ENCODE results near the gene COL13A1. TPM values are rescaled to one million over a fixed set of nuclear protein-coding genes. Genes with fewer than 3 reads are reported as not detected.

COL13A1 gene
- polyA plus RNA-seq, 1 donor, result 9.6 TPM

DNA sequence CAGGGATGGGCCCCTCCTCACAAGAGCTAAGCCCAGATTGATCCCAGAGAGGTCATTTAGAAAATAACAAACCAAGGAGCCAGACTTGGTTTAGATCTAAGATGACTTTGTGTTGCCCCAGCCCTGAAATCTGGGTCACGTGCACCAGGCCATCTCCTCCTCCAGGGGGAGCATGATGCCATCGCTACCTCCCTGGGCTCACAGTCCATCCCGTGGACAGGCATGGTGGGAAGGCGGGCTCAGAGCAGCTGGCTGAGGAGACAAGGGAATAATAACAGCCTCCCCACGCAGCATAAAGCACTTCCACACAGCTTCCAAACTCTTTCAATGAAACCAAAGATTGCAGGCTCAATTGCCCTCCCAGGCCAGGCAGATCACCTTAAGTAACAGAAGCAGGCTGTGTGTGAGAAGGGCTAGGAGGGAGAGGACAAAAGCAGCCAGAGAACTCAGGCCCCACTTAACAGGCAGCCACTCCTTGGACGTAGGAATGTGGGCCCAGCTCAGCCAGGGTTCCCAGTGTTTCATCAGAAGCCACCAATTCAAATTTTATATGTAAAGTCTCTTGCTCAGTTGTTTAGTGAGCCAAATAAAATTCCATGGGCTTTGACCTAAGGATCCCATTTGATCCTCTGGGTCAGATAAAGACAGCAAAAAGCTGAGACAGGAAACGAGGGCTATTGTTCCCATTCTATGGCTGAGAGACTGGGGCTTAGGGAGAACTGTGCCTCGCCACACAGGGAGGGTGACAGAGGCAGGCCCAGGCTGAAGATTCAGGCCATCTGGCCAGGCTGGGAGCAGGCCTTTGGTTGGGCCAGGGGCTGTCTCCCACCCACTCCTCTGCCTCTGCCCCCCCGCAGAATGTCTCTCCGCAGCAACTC, 100.2 kb downstream of the COL13A1 start:
- Histone ChIP-seq H3K9me3 (ENCODE audit: control insufficient read depth, low read depth, low read length) (no peaks in the 10 kb centered on the region), H3K4me1 (ENCODE audit: control insufficient read depth, insufficient read depth, low read length) (peaks cover 59% of the 10 kb centered on the region), H3K27ac (ENCODE audit: low read length) (peak overlapping the region; percentile 75), H3K27me3 (ENCODE audit: control insufficient read depth, insufficient read depth, low read length) (no peaks in the 10 kb centered on the region), H3K4me3 (ENCODE audit: low read length) (no peak overlapping the region), H3K36me3 (ENCODE audit: control insufficient read depth, insufficient read depth, low read length) (no peaks in the 10 kb centered on the region)
- peak; percentile 83 to 90 for DNase-seq
- no CpG with 5 or more reads among the region's 10 CpGs for WGBS (ENCODE audit: insufficient coverage, low lambda C conversion rate)

GRCh38 chr10:69902835-69903535, 101.3 kb downstream of the COL13A1 start:
- Histone ChIP-seq H3K27me3 (ENCODE audit: control insufficient read depth, insufficient read depth, low read length) (no peaks in the 10 kb centered on the region), H3K9me3 (ENCODE audit: control insufficient read depth, low read depth, low read length) (no peaks in the 10 kb centered on the region), H3K4me3 (ENCODE audit: low read length) (no peak overlapping the region), H3K4me1 (ENCODE audit: control insufficient read depth, insufficient read depth, low read length) (peaks cover 58% of the 10 kb centered on the region), H3K27ac (ENCODE audit: low read length) (no peak overlapping the region), H3K36me3 (ENCODE audit: control insufficient read depth, insufficient read depth, low read length) (no peaks in the 10 kb centered on the region)
- peak in 1 of 2 donors; percentile 14 for DNase-seq
- no CpG with 5 or more reads among the region's 7 CpGs for WGBS (ENCODE audit: insufficient coverage, low lambda C conversion rate)

DNA sequence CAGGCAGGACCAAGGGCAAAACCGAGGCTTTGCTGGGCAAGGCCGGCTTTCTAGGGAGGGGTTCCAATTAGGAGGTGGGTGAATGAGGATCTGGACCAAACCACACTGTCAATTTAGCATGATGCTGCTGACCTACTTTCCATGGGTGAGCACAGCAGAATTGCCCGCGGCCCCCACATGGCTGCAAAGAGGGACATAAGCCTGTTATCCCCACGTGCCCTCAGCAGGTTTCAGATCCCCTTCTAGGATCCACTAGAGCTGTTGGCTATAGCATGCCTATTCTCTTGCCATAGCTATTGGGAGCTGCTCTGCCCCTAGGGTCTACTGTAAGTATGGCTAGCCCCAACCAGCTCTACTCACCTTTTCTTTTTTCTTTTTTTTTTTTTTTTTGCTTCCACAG, 102.8 kb downstream of the COL13A1 start:
- Histone ChIP-seq H3K4me3 (ENCODE audit: low read length) (no peak overlapping the region), H3K27me3 (ENCODE audit: control insufficient read depth, insufficient read depth, low read length) (no peaks in the 10 kb centered on the region), H3K27ac (ENCODE audit: low read length) (no peak overlapping the region), H3K9me3 (ENCODE audit: control insufficient read depth, low read depth, low read length) (no peaks in the 10 kb centered on the region), H3K4me1 (ENCODE audit: control insufficient read depth, insufficient read depth, low read length) (peaks cover 51% of the 10 kb centered on the region), H3K36me3 (ENCODE audit: control insufficient read depth, insufficient read depth, low read length) (no peaks in the 10 kb centered on the region)
- DNase-seq, result no peak
- WGBS (ENCODE audit: insufficient coverage, low lambda C conversion rate), result no CpG with 5 or more reads among the region's 5 CpGs

- no peaks in the 10 kb centered on the region for H3K36me3 ChIP-seq (ENCODE audit: control insufficient read depth, insufficient read depth, low read length)
- H3K27ac ChIP-seq (ENCODE audit: low read length), result no peak overlapping the region
- DNase-seq, result peak in 1 of 2 donors; percentile 39
- no peak overlapping the region for H3K4me3 ChIP-seq (ENCODE audit: low read length)
- H3K27me3 ChIP-seq (ENCODE audit: control insufficient read depth, insufficient read depth, low read length), result no peaks in the 10 kb centered on the region
- peaks cover 46% of the 10 kb centered on the region for H3K4me1 ChIP-seq (ENCODE audit: control insufficient read depth, insufficient read depth, low read length)
- H3K9me3 ChIP-seq (ENCODE audit: control insufficient read depth, low read depth, low read length), result no peaks in the 10 kb centered on the region
- no CpG with 5 or more reads among the region's 4 CpGs for WGBS (ENCODE audit: insufficient coverage, low lambda C conversion rate)
These were observed 104.7 kb downstream of the COL13A1 start for GRCh38 chr10:69906425-69906824.

GRCh38 chr10:69907517-69907916, 105.8 kb downstream of the COL13A1 start:
- 100% methylated on average over 3 of the region's 4 CpGs for WGBS (ENCODE audit: insufficient coverage, low lambda C conversion rate)
- no peak for DNase-seq
- Histone ChIP-seq H3K4me1 (ENCODE audit: control insufficient read depth, insufficient read depth, low read length) (peaks cover 47% of the 10 kb centered on the region), H3K27me3 (ENCODE audit: control insufficient read depth, insufficient read depth, low read length) (no peaks in the 10 kb centered on the region), H3K36me3 (ENCODE audit: control insufficient read depth, insufficient read depth, low read length) (no peaks in the 10 kb centered on the region), H3K4me3 (ENCODE audit: low read length) (no peak overlapping the region), H3K27ac (ENCODE audit: low read length) (no peak overlapping the region), H3K9me3 (ENCODE audit: control insufficient read depth, low read depth, low read length) (no peaks in the 10 kb centered on the region)

GRCh38 chr10:69908124-69908523, 106.4 kb downstream of the COL13A1 start:
- H3K4me3 ChIP-seq (ENCODE audit: low read length), result no peak overlapping the region
- WGBS (ENCODE audit: insufficient coverage, low lambda C conversion rate), result no CpG with 5 or more reads among the region's 6 CpGs
- peaks cover 53% of the 10 kb centered on the region for H3K4me1 ChIP-seq (ENCODE audit: control insufficient read depth, insufficient read depth, low read length)
- no peaks in the 10 kb centered on the region for H3K9me3 ChIP-seq (ENCODE audit: control insufficient read depth, low read depth, low read length)
- no peaks in the 10 kb centered on the region for H3K27me3 ChIP-seq (ENCODE audit: control insufficient read depth, insufficient read depth, low read length)
- DNase-seq, result peak in 1 of 2 donors; percentile 31
- H3K27ac ChIP-seq (ENCODE audit: low read length), result no peak overlapping the region
- no peaks in the 10 kb centered on the region for H3K36me3 ChIP-seq (ENCODE audit: control insufficient read depth, insufficient read depth, low read length)

DNA sequence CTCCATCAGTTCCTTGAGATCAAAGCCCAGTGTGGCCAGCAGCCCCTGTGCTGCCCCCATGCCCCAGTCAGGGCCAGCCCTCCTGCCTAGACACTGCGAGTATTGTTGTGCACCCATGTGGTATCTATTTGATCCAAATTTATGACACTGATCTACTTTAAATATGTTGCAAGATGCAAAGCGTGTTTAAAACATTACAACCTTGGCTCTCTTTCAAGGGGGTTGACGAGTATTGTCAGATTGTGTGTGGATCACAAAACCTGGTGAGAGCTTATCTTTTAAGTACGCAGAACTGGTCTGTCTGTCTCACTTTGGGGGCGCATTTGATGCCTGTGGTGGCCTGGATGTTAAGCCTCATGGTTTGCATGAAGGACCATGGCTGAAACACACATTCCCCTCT, 108.9 kb downstream of the COL13A1 start:
- DNase-seq, result peak in 1 of 2 donors; percentile 22
- H3K36me3 ChIP-seq (ENCODE audit: control insufficient read depth, insufficient read depth, low read length), result no peaks in the 10 kb centered on the region
- H3K4me1 ChIP-seq (ENCODE audit: control insufficient read depth, insufficient read depth, low read length), result peaks cover 55% of the 10 kb centered on the region
- no peak overlapping the region for H3K27ac ChIP-seq (ENCODE audit: low read length)
- no peaks in the 10 kb centered on the region for H3K9me3 ChIP-seq (ENCODE audit: control insufficient read depth, low read depth, low read length)
- WGBS (ENCODE audit: insufficient coverage, low lambda C conversion rate), result no CpG with 5 or more reads among the region's 5 CpGs
- no peaks in the 10 kb centered on the region for H3K27me3 ChIP-seq (ENCODE audit: control insufficient read depth, insufficient read depth, low read length)
- H3K4me3 ChIP-seq (ENCODE audit: low read length), result no peak overlapping the region

- H3K4me3 ChIP-seq (ENCODE audit: low read length), result no peak overlapping the region
- peaks cover 55% of the 10 kb centered on the region for H3K4me1 ChIP-seq (ENCODE audit: control insufficient read depth, insufficient read depth, low read length)
- no peak overlapping the region for H3K27ac ChIP-seq (ENCODE audit: low read length)
- no peaks in the 10 kb centered on the region for H3K36me3 ChIP-seq (ENCODE audit: control insufficient read depth, insufficient read depth, low read length)
- H3K9me3 ChIP-seq (ENCODE audit: control insufficient read depth, low read depth, low read length), result no peaks in the 10 kb centered on the region
- no CpG with 5 or more reads among the region's 18 CpGs for WGBS (ENCODE audit: insufficient coverage, low lambda C conversion rate)
- H3K27me3 ChIP-seq (ENCODE audit: control insufficient read depth, insufficient read depth, low read length), result no peaks in the 10 kb centered on the region
- peak in 1 of 2 donors; percentile 29 for DNase-seq
These were observed 110.2 kb downstream of the COL13A1 start for GRCh38 chr10:69911613-69912528.

GRCh38 chr10:69912589-69912988, 110.9 kb downstream of the COL13A1 start:
- peaks cover 55% of the 10 kb centered on the region for H3K4me1 ChIP-seq (ENCODE audit: control insufficient read depth, insufficient read depth, low read length)
- no CpG with 5 or more reads among the region's 4 CpGs for WGBS (ENCODE audit: insufficient coverage, low lambda C conversion rate)
- H3K27ac ChIP-seq (ENCODE audit: low read length), result no peak overlapping the region
- no peaks in the 10 kb centered on the region for H3K36me3 ChIP-seq (ENCODE audit: control insufficient read depth, insufficient read depth, low read length)
- H3K27me3 ChIP-seq (ENCODE audit: control insufficient read depth, insufficient read depth, low read length), result no peaks in the 10 kb centered on the region
- H3K9me3 ChIP-seq (ENCODE audit: control insufficient read depth, low read depth, low read length), result no peaks in the 10 kb centered on the region
- DNase-seq, result peak in 1 of 2 donors; percentile 29
- H3K4me3 ChIP-seq (ENCODE audit: low read length), result no peak overlapping the region

Measured in large intestine (tissue), 3 donors.